Activated CD4-positive, alpha-beta T cell treated with anti-CD3 and anti-CD28 coated beads for 1 hour (primary cell): ENCODE results near the gene TMEM131.
A peak's percentile ranks its signal among the peaks of the same experiment; 100 is the strongest.
"Not testable (repeated sequence)": the region's sequence is repeated elsewhere in the genome, so short reads cannot be mapped to it uniquely, and the experiment has no call there.

Experiments
- DNase-seq: peaks from one replicate; pipeline ENCODE4 v3.0.0-alpha.2; 2020

Gene TMEM131, protein sequence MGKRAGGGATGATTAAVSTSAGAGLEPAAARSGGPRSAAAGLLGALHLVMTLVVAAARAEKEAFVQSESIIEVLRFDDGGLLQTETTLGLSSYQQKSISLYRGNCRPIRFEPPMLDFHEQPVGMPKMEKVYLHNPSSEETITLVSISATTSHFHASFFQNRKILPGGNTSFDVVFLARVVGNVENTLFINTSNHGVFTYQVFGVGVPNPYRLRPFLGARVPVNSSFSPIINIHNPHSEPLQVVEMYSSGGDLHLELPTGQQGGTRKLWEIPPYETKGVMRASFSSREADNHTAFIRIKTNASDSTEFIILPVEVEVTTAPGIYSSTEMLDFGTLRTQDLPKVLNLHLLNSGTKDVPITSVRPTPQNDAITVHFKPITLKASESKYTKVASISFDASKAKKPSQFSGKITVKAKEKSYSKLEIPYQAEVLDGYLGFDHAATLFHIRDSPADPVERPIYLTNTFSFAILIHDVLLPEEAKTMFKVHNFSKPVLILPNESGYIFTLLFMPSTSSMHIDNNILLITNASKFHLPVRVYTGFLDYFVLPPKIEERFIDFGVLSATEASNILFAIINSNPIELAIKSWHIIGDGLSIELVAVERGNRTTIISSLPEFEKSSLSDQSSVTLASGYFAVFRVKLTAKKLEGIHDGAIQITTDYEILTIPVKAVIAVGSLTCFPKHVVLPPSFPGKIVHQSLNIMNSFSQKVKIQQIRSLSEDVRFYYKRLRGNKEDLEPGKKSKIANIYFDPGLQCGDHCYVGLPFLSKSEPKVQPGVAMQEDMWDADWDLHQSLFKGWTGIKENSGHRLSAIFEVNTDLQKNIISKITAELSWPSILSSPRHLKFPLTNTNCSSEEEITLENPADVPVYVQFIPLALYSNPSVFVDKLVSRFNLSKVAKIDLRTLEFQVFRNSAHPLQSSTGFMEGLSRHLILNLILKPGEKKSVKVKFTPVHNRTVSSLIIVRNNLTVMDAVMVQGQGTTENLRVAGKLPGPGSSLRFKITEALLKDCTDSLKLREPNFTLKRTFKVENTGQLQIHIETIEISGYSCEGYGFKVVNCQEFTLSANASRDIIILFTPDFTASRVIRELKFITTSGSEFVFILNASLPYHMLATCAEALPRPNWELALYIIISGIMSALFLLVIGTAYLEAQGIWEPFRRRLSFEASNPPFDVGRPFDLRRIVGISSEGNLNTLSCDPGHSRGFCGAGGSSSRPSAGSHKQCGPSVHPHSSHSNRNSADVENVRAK (N-terminal part only)

GRCh38 chr2:97995734-97996624, at the start of gene TMEM131:
Gene TMEM131, minus strand, starts transcription at chr2:97995948. Its CDS starts 286 bp downstream, at chr2:97995662.
- peak; percentile 94 for DNase-seq

DNA sequence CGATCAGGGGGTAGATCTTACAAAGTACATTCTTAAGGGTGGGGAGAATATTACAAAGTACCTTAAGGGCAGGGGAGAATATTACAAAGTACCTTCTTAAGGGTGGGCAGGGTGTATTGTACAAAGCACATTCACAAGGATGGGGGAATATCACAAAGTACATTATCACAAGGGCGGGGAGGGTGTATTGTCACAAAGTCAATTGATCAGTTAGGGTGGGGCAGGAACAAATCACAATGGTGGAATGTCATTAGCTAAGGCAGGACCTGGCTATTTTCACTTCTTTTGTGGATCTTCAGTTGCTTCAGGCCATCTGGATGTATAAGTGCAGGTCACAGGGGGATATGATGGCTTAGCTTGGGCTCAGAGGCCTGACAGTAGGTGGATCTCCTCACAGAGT, 49.0 kb upstream of the TMEM131 start:
- not testable (repeated sequence) for DNase-seq

DNA sequence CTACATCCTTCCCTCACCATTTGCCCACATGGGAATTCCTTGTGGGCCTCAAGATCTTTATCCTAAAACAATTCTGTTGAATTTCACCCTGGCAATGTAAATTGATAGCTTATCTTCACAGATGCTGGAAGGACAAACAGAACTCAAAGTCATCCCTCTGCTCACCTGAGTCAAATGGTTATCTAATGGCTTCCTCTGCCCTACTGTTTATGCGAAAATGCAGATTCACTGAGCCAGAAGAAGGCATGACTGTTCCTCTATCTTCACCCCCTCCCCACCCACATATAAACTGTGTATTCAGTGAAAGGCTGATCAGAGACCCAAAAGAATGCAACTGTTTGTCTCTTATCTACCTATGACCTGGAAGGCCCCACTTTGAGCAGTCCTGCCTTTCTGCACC, 47.4 kb upstream of the TMEM131 start:
- no peak for DNase-seq

- DNase-seq, result no peak
Measured at GRCh38 chr2:98040331-98040939, 44.7 kb upstream of the TMEM131 start.

GRCh38 chr2:98039085-98039756, 43.5 kb upstream of the TMEM131 start:
- no peak for DNase-seq

DNA sequence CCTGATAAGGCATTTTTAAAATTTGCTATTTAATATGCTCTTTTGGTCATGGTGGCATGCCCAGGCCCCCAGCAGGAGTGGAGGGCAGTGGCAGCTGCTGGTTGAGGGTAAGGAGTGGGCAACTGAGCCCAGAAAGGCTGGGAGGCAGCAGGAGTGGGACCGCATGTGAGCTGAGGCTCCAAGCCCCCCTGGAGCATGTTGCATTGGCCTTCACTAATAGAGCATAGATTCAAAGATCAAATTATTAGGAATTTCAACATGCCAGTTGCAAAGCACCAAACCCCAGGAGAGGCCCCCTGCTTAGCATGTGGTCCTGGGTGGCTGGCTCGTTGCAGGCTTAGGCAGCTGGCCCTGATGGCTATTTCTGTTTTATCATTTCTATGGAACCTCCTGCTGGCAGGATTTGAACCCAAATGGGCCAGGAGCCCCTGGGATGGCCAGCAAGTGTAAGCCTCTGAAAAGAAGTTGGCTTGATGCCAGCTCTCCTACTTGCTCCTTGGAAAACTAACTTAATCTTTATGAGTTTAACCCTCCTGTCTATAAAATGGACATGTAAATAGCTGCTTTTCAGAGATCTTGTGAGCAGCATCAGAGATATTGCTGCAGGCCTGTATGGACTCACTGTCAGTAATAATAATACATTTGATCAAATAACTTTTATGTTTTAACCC, 42.1 kb upstream of the TMEM131 start:
- DNase-seq, result no peak

DNA sequence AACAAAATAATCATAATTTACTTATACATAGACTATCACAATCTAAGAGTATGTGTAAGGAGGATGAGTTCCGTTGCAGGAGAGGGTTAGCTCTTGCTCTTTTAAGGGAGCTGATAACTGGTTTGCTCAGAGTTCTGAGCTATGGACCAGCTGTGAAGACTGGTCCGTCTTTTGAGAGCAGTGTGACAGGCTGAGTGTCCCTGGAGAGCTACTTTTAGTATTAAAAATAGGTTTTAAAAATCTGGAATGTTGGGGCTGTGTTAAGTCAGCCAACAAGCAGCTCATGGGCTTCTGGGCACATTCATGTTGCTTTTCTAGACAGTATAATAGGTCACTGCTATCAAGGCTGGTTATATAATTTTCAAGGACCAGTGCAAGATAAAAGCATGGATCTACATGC, 41.5 kb upstream of the TMEM131 start:
- no peak for DNase-seq

GRCh38 chr2:98036349-98037000, 40.7 kb upstream of the TMEM131 start:
- DNase-seq, result no peak

GRCh38 chr2:98034745-98035144, 39.0 kb upstream of the TMEM131 start:
- DNase-seq, result no peak

DNA sequence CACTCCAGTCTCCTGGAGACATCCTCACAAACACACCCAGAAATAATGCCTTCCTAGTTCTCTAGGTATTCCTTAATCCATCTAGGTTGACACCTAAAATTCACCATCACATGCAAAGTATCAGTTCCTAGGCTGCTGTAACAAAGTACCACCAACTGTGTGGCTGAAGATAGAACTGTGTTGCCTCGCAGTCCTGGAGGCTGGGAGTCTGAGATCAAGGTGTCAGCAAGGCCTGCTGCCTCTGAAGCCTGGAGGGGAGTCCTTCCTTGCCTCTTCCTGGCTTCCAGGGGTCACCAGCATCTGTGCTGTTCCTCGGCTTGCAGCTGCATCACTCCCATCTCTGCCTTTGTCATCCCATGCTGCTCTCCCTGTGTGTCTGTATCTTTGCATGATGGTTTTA, 36.3 kb upstream of the TMEM131 start:
- no peak for DNase-seq

DNA sequence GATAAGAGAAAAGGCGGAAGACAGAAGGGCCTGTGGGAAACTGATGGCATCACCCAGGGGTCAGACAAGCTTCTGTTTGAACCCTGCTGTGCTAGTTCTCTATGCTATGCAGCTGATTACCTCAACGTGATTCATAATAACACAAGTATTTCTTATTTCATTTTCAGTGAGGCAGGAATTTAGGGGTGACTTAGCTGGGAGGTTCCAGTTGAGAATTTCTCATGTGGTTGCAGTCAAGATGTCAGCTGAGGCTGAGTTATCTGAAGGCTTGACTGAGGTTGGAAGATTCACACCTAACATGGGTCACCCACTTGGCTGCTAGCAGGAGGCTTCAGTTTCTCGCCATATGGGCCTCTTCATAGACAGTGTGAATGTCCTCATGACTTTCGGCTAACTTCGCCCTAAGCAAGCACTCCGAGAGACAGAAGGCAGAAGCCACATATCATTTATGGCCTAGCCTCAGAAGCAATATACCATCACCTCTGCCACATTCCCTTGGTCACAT, 34.0 kb upstream of the TMEM131 start:
- no peak for DNase-seq

- DNase-seq, result no peak
Measured at GRCh38 chr2:98028931-98029717, 33.4 kb upstream of the TMEM131 start.

DNA sequence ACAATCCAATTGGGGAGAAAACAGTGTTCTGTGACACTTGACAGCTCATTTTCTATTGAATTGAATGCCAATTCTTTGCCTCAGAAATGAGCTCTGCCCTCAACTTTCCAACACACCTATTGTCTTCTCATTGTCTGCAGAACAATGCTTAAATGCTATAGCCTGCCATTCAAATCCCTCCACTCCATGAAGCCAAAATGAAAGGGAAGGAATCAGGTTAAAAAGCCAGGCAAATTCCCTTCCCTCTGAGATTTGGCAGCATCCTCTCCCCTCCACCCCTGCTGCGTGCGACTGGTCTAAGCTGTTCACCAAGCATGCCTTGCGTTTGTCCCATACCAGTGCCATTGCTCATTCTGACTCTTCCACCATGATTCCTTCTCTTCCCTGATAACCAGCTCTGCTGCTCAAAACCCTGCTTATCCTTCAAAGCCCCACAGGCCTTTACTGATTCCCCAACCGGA, 32.4 kb upstream of the TMEM131 start:
- DNase-seq, result no peak

DNA sequence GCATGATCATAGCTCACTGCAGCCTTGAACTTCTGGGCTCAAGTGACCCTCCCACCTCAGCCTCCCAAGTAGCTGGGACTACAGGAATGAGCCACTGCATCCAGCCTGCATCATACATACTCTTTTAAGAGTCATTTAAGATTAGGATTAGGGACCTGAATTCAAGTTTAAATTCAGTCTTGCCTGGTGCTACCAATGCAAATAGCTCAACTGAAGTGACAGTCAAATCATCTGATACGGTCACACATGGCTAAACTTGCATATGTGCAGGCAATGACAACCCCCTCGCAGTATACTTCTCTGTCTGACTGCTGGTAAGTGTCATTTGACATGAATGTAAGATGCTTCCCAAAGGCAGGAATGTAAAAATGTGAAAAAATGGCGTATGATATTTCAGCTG, 31.8 kb upstream of the TMEM131 start:
- no peak for DNase-seq

GRCh38 chr2:98026927-98027522, 31.3 kb upstream of the TMEM131 start:
- no peak for DNase-seq

DNA sequence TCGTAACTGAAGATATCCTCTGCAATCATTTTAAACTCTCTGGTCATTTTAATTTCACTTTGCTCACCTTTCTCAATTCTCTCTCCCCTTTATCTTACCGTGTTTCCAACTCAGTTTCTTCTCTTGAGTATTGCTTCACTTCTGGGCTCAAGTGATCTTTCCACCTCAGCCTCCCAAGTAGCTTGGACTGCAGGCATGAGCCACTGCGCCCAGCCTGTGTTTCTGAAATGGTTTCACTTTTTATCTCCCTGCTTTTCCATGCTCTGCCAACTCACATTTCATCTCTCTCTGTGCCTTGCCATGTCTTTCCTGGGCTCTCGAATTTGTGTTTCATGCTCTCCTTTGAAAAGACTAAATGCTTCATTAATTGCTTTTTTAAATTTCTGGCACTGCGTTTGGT, 30.5 kb upstream of the TMEM131 start:
- no peak for DNase-seq

DNA sequence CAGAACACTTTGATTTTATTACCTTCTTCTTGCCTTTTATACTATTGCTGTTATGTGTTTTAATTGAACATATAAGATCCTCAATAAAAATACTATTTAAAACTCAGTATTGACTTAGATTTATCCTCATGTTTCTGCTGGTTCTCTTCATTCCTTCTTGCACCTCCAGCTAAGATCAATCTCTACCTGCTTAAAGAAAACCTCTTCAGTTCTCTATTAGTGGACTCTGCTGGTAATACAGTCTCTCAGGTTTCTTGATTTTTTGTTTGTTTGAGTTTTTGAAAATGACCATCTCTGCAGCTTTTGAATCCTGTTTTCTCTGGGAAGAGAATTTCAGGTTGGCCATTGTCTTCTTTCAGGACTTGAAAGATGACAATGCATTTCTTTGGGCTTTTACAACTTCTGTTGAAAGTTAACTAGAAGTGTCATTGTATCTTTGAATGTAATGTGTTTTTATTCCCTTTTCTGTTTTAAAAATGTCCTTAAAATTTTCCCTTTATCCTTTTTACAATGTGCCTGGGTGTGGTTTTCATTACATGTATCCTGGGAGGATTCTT, 29.8 kb upstream of the TMEM131 start:
- DNase-seq, result no peak

DNA sequence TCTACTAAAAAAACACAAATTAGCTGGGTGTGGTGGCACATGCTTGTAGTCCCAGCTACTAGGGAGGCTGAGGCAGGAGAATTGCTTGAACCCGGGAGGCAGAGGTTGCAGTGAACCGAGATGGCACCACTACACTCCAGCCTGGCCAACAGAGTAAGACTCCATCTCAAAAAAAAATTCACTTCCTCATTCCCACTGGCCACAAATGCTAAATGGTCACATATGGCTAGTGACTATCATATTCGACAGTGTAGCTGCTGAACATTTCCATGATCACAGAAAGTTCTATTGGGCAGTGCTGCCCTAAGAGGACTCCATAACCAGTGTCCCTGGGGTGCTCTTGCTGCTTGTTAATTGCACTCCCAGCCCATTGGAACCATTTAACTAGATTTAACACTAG, 26.3 kb upstream of the TMEM131 start:
- DNase-seq, result not testable (repeated sequence)
